Loucy (cell line): Measurements from ENCODE around the gene CTRB1.

Experiments
- EZH2phosphoT487 ChIP-seq: fragments of 200-600 bp; IDR thresholded peaks from 2 replicates; pipeline ENCODE4 v1.6.1; 2018; ENCODE audit warnings: antibody characterized with exemption, mild to moderate bottlenecking, moderate library complexity, borderline replicate concordance
- TF ChIP-seq, protein P1 (sequence below): fragments of 200-600 bp; sonication (generic); conservative IDR thresholded peaks from 2 replicates; pipeline ENCODE4 v1.5.1; 2014; ENCODE audit warnings: mild to moderate bottlenecking, antibody characterized with exemption, low read length

DNA sequence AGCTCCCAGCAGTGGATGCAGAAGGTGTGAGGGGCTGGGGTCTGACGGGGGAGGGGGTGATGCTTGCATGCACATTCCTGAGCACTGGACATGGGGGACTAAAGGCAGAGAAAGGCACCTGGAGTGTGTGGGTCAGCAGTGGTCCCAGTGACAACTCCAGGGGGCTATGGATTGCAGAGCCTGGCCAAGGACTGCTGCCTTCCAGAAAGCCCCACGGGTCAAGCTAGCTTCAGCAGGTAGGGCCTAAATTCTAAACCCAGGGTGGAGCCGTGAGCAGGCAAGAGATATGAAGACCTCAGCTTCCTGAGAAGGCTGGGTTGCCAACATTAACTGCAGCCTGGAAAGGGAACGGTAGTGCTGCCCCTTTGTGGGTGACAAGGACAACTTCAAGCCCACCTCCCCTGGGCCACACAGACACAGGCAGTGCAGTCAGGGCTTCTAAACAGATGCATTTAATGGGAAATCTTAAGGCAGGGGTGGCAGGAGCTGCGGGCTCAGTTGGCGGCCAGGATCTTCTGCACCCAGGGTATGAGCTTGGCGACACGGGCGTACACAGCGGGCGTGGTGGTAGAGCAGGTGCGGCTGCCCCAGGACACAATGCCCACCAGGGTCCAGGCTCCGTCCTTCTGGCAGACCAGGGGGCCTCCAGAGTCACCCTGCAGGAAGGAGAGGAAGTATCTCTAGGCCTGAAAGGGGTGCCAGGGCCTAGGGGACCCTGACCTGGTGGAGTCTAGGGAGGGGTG is 14.9 kb upstream of the CTRB1 start:
- TF ChIP-seq, protein P1, sequence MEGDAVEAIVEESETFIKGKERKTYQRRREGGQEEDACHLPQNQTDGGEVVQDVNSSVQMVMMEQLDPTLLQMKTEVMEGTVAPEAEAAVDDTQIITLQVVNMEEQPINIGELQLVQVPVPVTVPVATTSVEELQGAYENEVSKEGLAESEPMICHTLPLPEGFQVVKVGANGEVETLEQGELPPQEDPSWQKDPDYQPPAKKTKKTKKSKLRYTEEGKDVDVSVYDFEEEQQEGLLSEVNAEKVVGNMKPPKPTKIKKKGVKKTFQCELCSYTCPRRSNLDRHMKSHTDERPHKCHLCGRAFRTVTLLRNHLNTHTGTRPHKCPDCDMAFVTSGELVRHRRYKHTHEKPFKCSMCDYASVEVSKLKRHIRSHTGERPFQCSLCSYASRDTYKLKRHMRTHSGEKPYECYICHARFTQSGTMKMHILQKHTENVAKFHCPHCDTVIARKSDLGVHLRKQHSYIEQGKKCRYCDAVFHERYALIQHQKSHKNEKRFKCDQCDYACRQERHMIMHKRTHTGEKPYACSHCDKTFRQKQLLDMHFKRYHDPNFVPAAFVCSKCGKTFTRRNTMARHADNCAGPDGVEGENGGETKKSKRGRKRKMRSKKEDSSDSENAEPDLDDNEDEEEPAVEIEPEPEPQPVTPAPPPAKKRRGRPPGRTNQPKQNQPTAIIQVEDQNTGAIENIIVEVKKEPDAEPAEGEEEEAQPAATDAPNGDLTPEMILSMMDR = no peak
- TF ChIP-seq EZH2phosphoT487 = no peak
